SJSA1 (cell line): Measurements from ENCODE around the gene RHBDD3. TPM values are rescaled to one million over a fixed set of nuclear protein-coding genes. Genes with fewer than 3 reads are reported as not detected.

Experiments used
- DNase-seq, 2 experiments: peaks; one replicate each; pipeline ENCODE4 v3.0.0-alpha.2; 2015 to 2020; ENCODE audit warnings: low spot score in 2 of 2, low read depth in 1 of 2
- H3K27ac ChIP-seq: fragments of 250-450 bp; sonication (Bioruptor Pico); 2 replicates; pipeline ENCODE4 v1.5.1; 2020; ENCODE audit warnings: mild to moderate bottlenecking, moderate library complexity
- H3K27me3 ChIP-seq: fragments of 250-450 bp; sonication (Bioruptor Pico); replicated peaks from 2 replicates; pipeline ENCODE4 v1.5.1; 2020; ENCODE audit warnings: mild to moderate bottlenecking, moderate library complexity
- H3K36me3 ChIP-seq: fragments of 250-450 bp; sonication (Bioruptor Pico); 2 replicates; pipeline ENCODE4 v1.5.1; 2020; ENCODE audit warnings: mild to moderate bottlenecking
- H3K4me1 ChIP-seq: fragments of 250-450 bp; sonication (Bioruptor Pico); replicated peaks from 2 replicates; pipeline ENCODE4 v1.6.1; 2021; ENCODE audit warnings: mild to moderate bottlenecking
- H3K4me3 ChIP-seq: fragments of 250-450 bp; sonication (Bioruptor Pico); 2 replicates; pipeline ENCODE4 v1.5.1; 2020; ENCODE audit warnings: mild to moderate bottlenecking
- H3K9me3 ChIP-seq: fragments of 250-450 bp; sonication (Bioruptor Pico); replicated peaks from 2 replicates; pipeline ENCODE4 v1.5.1; 2020; ENCODE audit warnings: mild to moderate bottlenecking
- total RNA-seq: library from RNA; depleted of rRNA; stranded (reverse); fragments of >200 nt; shearing (Covaris generic); gene quantifications from 2 replicates; pipeline ENCODE4 v1.2.3, GENCODE V29; 2014

Gene RHBDD3
- total RNA-seq, 1 experiment from 2014 or later = 26.5 TPM

DNA sequence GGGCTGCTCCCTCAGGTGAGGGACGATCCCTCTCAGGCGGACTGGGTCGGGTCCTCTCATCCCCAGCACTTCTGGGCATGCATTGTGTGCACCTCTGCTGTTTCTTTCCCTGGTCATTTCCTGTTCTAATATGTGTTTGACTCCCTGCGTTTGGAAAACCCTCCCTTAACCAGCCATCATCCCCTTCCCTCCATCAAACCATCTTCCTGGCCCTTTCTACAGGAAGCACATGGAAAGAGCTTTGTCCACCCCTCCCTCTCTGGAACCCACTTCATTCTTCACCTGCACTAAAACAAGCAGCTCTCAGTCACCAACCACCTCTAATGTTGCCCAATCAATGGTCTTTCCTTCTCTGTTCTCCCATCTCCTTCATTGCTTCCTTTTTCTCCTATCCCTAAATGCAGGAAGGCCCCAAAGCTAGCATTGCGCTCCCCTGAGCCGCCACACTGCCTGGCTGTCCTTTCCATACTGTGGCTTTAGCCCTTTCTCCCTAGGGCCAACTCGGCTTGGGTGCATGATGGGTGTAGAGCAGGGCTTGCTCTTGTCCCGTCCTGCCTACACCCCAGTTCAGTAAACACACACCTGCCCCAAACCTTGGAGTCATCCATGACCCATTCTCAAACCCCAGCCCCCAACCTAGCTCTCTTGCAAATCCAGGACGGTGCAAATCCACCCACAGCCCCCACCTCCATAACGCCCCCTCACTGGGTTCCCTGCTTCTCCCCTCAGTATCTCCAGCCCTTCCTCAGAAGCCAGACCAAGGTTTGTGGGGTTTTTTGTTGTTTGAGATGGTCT lies 33.2 kb upstream of the RHBDD3 start:
- H3K9me3 ChIP-seq = no peaks in the 10 kb centered on the region
- peaks cover 58% of the 10 kb centered on the region for H3K36me3 ChIP-seq
- H3K4me1 ChIP-seq = 0 out of 2 replicates have a peak, but pooled peaks cover 2% of the 10 kb centered on the region
- DNase-seq = no peak
- H3K27me3 ChIP-seq = no peaks in the 10 kb centered on the region
- no peak overlapping the region for H3K4me3 ChIP-seq
- H3K27ac ChIP-seq = no peak overlapping the region

GRCh38 chr22:29300467-29300806 lies 32.7 kb upstream of the RHBDD3 start:
- H3K27me3 ChIP-seq = no peaks in the 10 kb centered on the region
- no peak for DNase-seq
- H3K4me1 ChIP-seq = no peaks in the 10 kb centered on the region
- no peak overlapping the region for H3K4me3 ChIP-seq
- H3K9me3 ChIP-seq = no peaks in the 10 kb centered on the region
- peaks cover 64% of the 10 kb centered on the region for H3K36me3 ChIP-seq
- H3K27ac ChIP-seq = no peak overlapping the region

DNA sequence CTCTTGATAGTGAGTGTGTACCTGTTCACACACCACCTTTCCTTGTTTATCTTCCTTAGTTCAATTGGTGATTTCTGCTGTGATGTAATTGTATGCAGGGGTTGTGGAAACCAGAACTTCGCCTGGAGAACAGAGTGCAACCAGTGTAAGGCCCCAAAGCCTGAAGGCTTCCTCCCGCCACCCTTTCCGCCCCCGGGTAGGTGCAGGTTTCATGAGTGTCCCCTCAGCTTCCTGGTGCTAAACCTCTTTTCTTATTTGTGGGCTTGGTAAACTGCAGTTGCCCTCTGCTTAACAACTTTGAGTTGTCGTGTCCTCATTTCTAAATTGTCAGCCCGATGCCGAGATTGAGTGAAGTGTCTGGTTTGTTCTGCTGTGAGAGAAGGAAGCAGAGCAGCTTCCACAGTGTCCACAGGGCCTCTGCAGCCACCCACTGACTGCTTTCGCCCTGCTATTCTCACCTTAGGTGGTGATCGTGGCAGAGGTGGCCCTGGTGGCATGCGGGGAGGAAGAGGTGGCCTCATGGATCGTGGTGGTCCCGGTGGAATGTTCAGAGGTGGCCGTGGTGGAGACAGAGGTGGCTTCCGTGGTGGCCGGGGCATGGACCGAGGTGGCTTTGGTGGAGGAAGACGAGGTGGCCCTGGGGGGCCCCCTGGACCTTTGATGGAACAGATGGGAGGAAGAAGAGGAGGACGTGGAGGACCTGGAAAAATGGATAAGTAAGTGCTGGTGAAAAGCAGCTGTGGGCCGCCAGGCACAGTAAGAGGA lies 31.5 kb upstream of the RHBDD3 start:
- Histone ChIP-seq H3K4me1 (no peaks in the 10 kb centered on the region), H3K27me3 (no peaks in the 10 kb centered on the region), H3K4me3 (no peak overlapping the region), H3K36me3 (peaks cover 75% of the 10 kb centered on the region), H3K27ac (no peak overlapping the region), H3K9me3 (no peaks in the 10 kb centered on the region)
- DNase-seq = no peak

GRCh38 chr22:29298641-29299040 lies 30.9 kb upstream of the RHBDD3 start:
- Histone ChIP-seq H3K27ac (no peak overlapping the region), H3K36me3 (peaks cover 81% of the 10 kb centered on the region), H3K9me3 (no peaks in the 10 kb centered on the region), H3K4me3 (no peak overlapping the region), H3K4me1 (no peaks in the 10 kb centered on the region), H3K27me3 (no peaks in the 10 kb centered on the region)
- DNase-seq = no peak

GRCh38 chr22:29292379-29292778 lies 24.6 kb upstream of the RHBDD3 start:
- DNase-seq = no peak
- Histone ChIP-seq H3K36me3 (peaks cover 100% of the 10 kb centered on the region), H3K4me1 (no peaks in the 10 kb centered on the region)

GRCh38 chr22:29291215-29291614 lies 23.4 kb upstream of the RHBDD3 start:
- H3K27ac ChIP-seq = no peak overlapping the region
- peaks cover 100% of the 10 kb centered on the region for H3K36me3 ChIP-seq

More at GRCh38 chr22:29292379-29292778, 24.6 kb upstream of the RHBDD3 start:
- H3K27me3 ChIP-seq = no peaks in the 10 kb centered on the region
- H3K4me3 ChIP-seq = no peak overlapping the region
- H3K27ac ChIP-seq = no peak overlapping the region
- no peaks in the 10 kb centered on the region for H3K9me3 ChIP-seq

DNA sequence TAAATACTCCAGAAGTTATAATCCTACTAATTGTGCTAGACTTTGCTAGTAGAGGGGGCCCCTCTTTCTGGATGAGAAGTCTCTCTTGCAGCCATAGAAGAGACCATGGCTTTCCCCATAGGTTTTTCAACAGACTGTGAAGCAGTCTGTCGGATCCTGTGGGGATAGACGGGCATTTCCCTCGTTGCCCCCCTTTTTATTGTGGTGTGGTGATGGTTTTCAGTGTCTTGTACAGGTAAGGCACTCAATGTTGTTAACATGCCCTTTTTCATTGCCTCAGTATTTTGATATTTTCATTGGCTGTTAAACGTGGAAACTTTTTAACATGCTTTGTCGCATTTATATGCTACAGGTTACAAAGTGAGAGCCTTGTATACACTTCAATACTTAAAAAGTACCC lies 22.3 kb upstream of the RHBDD3 start:
- no peaks in the 10 kb centered on the region for H3K4me1 ChIP-seq

More at GRCh38 chr22:29291215-29291614, 23.4 kb upstream of the RHBDD3 start:
- Histone ChIP-seq H3K27me3 (no peaks in the 10 kb centered on the region), H3K4me3 (no peak overlapping the region), H3K9me3 (no peaks in the 10 kb centered on the region), H3K4me1 (no peaks in the 10 kb centered on the region)
- no peak for DNase-seq

GRCh38 chr22:29288837-29289236 lies 21.1 kb upstream of the RHBDD3 start:
- no peaks in the 10 kb centered on the region for H3K27me3 ChIP-seq
- no peak overlapping the region for H3K27ac ChIP-seq
- H3K36me3 ChIP-seq = peaks cover 98% of the 10 kb centered on the region
- no peak overlapping the region for H3K4me3 ChIP-seq
- no peaks in the 10 kb centered on the region for H3K9me3 ChIP-seq
- H3K4me1 ChIP-seq = no peaks in the 10 kb centered on the region
- DNase-seq = no peak

More for the DNA sequence above, 22.3 kb upstream of the RHBDD3 start:
- Histone ChIP-seq H3K27me3 (no peaks in the 10 kb centered on the region), H3K27ac (no peak overlapping the region), H3K4me3 (no peak overlapping the region), H3K36me3 (peaks cover 99% of the 10 kb centered on the region), H3K9me3 (no peaks in the 10 kb centered on the region)
- DNase-seq = no peak

DNA sequence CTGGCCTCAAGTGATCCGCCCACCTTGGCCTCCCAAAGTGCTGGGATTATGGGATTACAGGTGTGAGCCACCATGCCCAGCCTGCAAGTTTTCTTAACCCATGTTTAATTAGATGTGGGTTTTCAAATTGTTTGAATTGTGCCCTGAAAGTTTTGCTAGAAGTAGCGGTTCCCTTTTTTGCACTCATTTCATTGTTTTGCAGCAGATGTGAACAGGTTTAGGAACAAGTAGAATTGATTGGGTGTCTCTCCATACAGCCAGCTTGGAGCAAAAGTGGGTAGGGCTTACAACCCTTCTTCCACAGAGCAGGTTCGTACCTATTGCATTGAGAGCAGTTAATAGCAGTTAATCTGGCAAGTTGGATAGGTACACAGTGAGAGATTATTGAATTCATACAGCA lies 16.4 kb upstream of the RHBDD3 start:
- Histone ChIP-seq H3K36me3 (peaks cover 95% of the 10 kb centered on the region), H3K9me3 (no peaks in the 10 kb centered on the region), H3K4me3 (no peak overlapping the region), H3K27ac (no peak overlapping the region), H3K4me1 (peaks cover 16% of the 10 kb centered on the region), H3K27me3 (no peaks in the 10 kb centered on the region)
- no peak for DNase-seq

DNA sequence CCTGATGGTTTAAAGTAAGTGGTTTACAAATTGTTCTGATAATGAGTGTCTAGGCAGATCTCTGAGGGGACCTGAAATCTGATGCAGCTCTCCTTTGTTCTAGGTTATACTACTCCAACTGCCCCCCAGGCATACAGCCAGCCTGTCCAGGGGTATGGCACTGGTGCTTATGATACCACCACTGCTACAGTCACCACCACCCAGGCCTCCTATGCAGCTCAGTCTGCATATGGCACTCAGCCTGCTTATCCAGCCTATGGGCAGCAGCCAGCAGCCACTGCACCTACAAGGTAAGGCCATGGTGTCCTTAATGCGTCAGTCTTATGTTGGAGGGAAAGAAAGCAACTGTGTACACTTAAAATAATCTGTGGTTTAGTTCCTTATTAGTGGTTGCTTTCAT lies 10.1 kb upstream of the RHBDD3 start:
- H3K27ac ChIP-seq = no peak overlapping the region
- H3K4me1 ChIP-seq = peaks cover 16% of the 10 kb centered on the region
- H3K36me3 ChIP-seq = peaks cover 97% of the 10 kb centered on the region
- no peaks in the 10 kb centered on the region for H3K9me3 ChIP-seq
- DNase-seq = no peak
- no peaks in the 10 kb centered on the region for H3K27me3 ChIP-seq
- no peak overlapping the region for H3K4me3 ChIP-seq

GRCh38 chr22:29275819-29276565 lies 8.2 kb upstream of the RHBDD3 start:
- no peak overlapping the region for H3K27ac ChIP-seq
- H3K36me3 ChIP-seq = peaks cover 97% of the 10 kb centered on the region

DNA sequence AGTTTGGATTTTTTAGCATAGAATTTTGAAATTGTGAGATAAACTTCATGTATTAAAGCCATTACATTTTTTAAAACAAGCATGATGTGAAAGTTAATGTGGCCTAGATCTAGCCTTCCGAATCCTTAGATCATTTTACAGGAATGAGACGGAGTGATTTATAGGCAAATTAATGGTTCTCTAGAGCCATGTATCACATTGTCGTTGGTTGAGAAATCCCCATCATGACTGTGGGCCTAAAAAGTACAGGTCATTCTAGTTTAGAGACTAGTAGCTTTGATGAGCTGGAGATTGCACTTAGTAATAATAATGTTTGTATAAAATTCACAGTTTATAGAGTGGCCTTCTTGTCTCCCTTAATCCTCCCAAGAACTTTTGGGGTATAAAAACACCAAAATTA lies 7.4 kb upstream of the RHBDD3 start:
- Histone ChIP-seq H3K27me3 (no peaks in the 10 kb centered on the region), H3K9me3 (no peaks in the 10 kb centered on the region), H3K27ac (no peak overlapping the region), H3K4me1 (peaks cover 17% of the 10 kb centered on the region), H3K4me3 (no peak overlapping the region), H3K36me3 (peaks cover 100% of the 10 kb centered on the region)
- DNase-seq = no peak

More at GRCh38 chr22:29275819-29276565, 8.2 kb upstream of the RHBDD3 start:
- Histone ChIP-seq H3K27me3 (no peaks in the 10 kb centered on the region), H3K9me3 (no peaks in the 10 kb centered on the region), H3K4me1 (peaks cover 10% of the 10 kb centered on the region), H3K4me3 (no peak overlapping the region)
- DNase-seq = no peak

GRCh38 chr22:29272624-29273023 lies 4.8 kb upstream of the RHBDD3 start:
- Histone ChIP-seq H3K27ac (no peak overlapping the region), H3K4me1 (peaks cover 25% of the 10 kb centered on the region), H3K4me3 (no peak overlapping the region), H3K36me3 (peaks cover 98% of the 10 kb centered on the region), H3K27me3 (no peaks in the 10 kb centered on the region), H3K9me3 (no peaks in the 10 kb centered on the region)
- DNase-seq = no peak
